ENCODE measurements around the gene ABCA6.

Gene ABCA6

DNA sequence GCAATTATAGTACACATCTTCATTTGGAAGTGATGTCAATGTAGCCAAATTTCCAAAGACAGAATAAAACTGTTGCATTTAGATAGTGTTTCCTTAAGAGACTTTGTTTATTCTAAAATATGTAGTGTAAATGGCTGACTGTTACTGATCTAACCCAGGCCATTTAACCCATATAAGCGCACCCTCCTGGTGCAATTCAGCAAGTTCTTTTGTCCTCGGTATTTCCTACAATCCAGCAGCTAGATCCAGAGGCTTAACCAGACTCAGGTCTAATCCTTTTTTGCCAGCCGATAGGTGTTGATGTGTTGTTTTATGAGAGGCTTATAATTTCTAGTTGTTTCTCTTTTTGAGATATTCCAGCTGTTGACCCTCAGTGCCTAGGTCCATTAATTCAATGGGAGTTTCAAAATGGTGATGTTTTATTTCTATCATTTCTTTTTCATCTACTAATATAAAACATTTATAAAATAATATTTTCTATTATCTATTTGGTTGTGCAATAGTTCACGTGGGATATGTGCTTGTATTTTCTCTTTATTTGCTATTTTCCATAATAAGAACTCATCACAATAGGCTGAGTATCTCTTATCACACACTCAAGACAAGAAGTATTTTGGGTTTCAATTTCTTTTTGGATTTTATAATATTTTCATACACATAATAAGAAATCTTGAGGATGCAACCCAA lies 95.4 kb downstream of the ABCA6 start:
- DNase-seq = no peak

DNA sequence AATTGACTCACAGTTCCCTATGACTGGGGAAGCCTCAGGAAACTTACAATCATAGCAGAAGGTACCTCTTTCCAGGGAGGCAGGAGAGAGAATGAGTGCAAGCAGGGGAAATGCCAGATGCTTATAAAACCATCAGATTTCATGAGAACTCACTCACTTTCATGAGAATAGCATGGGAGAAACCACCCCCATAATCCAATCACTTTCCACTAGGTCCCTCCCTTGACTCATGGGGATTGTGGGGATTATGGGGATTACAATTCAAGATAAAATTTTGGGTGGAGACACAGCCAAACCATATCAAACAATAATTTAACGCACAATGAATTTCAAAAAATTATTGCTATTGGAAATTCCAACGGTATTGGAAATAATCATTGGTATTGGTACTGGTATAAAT lies 96.0 kb downstream of the ABCA6 start:
- DNase-seq = no peak

DNA sequence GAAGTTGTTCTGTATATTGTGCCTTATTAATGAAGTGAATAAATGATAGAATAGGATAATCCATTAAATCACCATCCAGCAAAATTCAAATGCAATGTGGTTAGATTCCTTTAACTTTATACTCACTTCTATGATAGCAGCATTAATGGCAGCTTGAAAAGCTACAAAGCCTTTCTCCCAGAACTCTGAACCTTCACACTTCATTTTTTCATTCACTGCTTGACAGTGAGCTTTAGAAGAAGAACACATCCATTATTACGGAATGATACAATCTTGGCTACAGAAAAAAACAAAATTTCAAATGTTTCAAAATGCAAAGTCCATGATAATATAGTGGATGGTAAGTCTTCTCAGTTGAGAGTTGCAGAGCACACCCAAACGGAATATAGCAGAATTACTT lies 97.3 kb downstream of the ABCA6 start:
- no peak for DNase-seq

DNA sequence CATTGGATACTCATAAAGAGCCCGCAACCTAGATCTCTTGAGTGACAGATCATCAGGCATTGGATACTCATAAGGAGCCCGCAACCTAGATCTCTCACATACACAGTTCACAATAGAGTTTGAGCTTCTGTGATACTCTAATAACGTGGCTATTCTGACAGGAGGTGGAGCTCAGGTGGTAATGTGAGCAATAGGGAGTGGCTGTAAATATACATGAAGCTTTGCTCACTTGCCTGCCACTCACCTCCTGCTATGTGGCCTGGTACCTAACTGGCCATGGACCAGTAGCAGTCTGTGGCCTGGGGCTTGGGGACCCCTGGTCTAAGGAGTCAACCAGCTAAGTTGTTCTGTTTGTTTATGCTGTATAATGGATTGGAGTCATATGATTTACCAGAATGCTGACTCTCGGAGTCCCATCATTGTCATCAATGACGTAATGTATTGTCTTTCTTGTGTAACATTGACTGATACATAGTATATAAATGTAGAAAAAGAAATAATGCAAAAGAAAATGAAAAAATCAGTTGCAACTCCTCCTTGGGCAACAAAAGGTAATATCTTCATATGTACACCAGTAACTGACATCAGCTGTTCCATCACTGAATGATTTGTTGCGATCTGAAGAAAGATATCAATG lies 98.5 kb downstream of the ABCA6 start:
- no peak for DNase-seq

DNA sequence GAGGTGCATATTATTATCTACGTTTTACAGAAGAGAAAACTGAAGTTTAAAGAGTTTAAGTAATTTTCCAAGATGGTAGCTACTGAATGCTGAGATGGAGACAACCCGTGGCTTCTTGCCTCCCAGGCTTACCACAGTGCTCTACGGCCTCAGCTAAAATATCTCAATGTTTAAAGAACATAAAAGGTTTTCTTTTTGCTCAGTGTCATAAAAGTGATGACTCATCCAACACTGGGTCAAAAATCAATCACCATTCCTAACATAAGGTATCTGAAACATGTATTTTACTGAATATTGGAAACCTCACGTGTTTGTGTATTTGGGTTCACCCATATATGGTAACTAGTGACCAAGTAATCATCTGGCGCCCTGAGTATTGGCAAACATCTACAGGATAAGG lies 99.4 kb downstream of the ABCA6 start:
- no peak for DNase-seq

DNA sequence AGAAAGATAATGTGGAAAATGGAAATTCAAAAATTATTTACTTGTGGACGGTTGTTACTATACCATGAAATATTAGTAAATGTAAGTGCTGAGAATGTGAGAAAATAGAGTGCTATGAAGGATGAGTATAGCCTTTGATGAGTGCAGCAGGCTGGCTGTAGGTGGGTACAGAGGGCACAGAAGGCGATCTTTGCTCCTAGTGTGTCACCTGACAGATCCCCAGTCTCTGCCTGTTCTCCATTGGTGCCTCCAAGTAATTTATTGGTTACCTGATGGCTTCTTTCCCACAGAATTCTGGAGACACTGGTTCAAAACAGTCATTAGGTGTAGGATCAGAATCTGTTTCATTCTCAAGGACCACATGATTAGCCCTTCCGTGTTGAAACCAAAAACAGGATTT lies 109.9 kb downstream of the ABCA6 start:
- DNase-seq = no peak

DNA sequence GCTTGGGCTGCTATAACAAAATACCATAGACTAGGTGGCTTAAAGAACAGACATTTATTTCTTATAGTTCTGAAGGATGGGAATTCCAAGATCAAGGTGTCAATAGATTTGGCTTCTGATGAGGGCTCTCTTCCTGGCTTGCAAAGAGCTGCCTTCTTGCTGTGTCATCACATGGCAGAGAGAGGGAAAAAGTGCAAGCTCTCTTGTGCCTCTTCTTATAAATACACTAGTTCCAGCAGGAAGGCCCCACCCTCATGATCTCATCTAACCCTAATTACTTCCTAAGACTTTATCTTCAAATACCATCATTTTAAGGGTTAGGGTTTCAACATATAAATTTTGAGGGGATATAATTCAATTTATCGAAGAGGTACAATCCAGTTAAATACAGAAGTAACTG lies 111.5 kb downstream of the ABCA6 start:
- DNase-seq = no peak

Measured in HCEC 1CT (cell line).